Inflammatory macrophage treated with lipopolysaccharide for 4 hours (primary cell): ENCODE data around the gene NUDT4.
"Not testable (repeated sequence)": the region's sequence is repeated elsewhere in the genome, so short reads cannot be mapped to it uniquely, and the experiment has no call there.

Experiments used
- DNase-seq: peaks from one replicate; pipeline ENCODE4 v3.0.0-alpha.2; 2020

NUDT4 gene

DNA sequence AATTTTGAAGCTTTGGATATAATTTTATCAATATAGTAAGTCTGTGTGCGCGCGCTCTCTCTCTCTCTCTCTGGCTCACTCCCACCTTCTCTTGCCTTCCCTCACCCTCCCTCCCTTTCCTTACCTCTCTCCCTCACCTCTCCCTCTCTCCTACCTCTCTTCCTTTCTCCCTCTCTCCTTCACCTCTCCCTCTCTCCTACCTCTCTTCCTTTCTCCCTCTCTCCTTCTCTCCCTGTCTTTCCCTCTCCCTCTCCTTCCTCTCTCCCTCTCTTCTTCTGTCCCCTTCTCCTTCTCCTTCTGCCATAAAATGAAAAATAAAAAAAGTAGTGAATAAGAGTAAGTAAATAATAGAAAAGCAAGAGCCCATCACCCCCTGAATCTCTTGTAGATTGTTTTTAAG is 9.0 kb upstream of the NUDT4 start:
- DNase-seq, result no peak

DNA sequence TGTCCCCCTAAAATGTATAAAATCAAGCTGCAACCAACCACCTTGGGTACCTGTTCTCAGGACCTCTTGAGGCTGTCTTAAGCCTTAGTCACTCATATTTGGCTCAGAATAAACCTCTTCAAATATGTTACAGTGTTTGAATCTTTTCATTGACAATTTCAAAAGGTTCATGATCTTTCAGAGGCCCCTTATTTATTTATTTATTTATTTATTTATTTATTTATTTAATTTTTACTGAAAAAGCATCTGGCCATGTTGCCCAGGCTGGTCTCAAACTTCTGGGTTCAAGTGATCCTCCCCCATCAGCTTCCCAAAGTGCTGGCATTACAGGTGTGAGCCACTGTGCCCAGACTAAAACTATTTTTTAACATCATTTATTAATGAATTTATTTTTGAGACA is 8.2 kb upstream of the NUDT4 start:
- no peak for DNase-seq

DNA sequence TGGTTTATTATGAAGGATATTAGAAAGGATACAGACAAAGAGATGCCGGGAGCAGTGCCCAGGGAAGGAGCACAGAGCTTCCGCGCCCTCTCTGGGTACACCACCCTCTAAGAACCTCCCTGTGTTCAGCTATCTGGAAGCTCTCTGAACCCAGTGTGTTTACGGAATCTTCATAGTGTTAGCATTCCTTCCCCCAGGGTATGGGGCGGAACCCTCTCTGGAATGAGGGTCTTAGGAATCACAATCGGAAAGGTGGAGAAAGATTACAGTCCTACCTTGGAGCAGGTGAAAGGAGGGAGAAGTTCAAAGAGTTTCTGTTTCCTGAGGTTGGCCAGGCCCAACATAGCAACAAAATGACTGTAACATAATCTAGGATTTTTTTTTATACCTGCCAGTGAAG is 6.8 kb upstream of the NUDT4 start:
- DNase-seq, result no peak

DNA sequence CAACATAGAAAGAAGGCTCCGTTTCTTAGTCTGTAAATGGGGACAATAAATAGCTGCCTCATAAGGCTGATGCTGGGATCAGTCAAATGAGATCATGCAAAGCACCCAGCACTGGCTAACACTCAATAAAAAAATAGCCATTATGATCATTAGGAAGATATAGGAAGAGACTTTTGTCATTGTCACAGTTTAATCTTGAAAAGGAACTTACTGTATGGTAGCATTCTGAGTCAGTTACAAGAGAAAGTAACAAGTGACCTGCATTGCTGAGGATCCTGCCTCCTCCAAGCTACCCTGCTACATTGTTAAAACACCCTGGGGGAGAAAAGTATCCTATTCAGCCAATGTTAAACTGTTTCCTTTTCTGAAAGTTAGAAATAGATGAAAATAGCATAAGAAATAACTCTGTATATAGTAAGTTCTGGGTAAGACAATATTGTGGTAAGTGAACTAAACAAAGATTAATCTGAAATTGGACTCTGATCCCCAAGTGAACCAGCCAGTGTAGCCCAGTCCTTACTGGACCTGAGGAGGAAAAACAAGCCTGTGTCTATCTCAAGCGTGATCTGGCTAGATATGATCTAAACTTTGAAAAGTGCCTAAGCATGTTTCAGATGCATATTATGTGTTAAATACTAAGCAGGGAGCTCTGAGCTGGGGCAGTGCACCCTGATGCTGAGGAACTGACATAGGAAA is 3.6 kb upstream of the NUDT4 start:
- DNase-seq, result peak; percentile 59

DNA sequence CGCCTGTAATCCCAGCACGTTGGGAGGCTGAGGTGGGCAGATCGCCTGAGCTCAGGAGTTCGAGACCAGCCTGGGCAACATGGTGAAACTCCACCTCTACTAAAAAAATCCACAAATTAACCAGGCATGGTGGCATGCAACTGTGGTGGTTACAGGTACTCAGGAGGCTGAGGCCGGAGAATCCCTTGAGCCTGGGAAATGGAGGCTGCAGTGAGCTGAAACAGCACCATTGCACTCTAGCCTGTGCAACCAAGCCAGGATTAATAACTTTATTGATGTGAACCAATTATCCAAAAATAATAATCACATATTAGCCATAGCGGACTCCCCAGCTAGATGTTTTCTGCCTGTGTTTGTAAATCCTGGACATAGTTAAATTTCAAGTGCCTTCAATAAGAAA is 1.8 kb upstream of the NUDT4 start:
- no peak for DNase-seq

DNA sequence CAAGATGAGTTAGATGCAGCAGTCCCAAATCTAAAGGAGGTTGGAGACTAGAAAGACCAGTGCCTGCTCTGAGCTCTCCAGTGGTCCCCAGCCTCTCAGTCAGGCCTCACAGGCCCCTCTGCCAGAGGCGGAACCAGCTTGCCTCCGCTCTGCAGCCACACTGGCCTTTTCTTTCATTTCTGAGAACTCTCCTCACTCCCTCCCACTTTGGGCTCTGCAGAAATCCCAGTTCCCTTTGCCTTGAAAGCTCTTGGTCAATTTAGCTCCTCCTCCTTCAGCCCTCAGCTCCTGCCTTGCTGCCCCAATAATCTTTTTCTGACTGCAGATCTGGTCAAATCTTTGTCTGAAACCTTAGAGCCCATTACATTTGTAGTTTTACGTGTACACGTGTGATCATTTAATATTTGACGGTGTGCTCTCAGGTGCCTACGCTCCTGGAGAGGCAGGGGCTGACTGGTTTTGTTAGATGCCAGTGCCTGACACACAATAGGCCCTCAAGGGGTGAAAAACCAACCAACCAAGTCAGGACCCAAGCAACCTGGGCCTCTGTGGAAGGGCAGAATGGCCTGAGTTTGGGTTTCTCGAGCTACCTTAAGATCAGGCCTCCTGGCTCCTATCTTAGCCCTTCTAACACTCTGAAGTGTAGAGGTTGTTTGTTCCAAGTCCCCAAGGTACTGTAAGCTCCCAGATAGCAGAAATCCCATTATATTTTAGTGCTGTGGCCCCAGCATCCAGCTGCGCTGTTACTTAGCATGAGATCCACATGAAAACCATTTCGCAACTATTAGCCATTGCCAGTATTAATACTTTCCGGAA is 1.1 kb upstream of the NUDT4 start:
- peak; percentile 90 for DNase-seq

DNA sequence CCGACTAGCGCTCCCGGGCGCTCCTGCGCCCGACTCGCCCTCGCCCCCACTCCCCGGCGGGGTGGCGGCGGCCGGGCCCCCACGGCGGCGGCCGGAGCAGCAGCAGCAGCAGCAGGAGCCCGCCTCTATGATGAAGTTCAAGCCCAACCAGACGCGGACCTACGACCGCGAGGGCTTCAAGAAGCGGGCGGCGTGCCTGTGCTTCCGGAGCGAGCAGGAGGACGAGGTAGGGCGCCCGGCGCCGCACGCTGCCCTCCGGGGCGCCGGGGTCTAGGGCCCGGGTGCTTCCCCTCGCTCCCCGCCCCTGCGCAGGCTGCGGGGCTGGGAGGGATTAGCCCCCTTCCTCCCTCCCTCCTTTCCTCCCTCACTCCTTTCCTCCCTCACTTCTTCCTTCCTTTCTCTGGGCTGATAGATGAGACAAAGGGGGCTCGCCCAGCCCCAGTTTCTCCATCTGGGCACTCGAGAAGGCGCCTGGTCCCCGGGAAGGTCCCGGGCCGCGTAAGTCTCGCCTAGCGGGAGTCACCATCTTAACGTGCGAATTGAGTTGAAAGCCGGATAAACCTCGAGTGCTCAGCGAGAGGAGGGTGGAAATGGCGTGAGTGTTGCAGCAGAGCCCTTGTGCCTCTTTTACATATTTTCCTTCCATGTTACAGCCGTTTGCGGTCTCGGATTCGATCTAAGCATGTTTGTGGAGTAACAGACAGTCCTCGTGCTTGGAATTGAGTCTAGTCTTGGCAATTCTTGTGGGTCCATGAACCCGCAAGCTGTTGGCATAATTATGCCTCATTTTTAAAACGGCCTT is 672 bp downstream of the NUDT4 start:
- peak; percentile 77 for DNase-seq

DNA sequence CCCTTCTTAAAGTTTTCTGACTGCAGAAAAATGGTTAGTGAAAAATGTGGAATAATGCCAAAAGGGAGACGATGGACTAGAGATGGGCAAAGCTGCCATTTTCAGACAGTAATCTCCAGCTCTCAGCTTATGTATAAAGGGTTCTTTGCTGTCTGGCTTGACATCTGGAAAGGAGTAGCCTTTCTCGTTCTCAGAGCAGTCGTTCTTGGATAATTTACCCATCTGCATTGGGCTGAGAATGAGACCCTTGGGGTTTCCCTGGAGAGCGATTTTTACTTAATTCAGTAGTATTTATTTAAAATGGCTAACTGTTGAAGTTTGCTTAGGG is 1.2 kb downstream of the NUDT4 start:
- no peak for DNase-seq

DNA sequence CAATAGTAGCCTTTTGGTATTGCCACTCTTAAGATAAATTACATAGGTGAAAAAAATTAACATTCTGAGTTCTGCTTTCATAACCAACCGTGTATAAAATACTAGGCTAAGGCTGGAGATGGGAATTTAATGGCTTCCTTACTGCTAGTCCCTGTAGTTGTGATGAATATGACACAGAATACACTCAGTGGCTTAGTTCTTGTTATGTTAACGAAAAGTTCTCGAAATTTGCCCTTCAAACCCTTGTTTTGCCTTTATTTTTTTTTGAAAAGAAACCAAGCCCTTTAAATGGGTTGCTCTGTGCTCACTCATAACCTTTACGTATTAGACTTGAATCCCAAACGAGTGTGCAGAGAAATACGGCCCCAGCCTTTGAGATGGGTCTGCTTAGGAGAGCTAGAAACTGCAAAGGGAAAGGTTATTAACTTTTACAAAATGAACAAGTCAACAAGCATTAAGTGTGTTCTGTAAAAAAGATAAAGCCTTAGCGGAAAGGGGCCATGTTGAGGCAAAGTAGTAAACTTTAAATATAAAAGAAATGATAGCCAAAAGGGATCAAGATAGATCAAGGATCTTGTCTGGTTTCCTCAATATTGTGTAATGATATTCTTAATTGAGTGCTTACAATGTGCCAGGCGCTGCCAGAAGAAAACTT is 1.7 kb downstream of the NUDT4 start:
- no peak for DNase-seq

DNA sequence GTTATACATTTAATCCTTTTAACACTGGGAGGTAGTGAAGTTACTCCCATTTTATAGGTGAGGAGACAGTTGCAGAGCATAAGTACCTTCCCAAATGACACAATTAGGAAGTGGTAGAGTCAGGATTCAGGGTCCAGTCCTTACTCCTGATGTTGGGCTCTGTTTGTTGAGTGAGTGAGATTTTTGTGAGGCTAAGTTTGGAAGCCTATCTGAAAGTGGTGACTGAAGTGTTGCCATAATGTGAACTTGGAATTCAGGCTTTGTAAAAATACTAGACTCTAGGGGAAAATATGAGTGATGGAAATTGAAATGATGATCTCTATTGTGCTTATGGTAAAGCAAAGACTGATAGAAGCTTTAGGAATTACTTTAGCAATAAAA is 2.2 kb downstream of the NUDT4 start:
- no peak for DNase-seq

DNA sequence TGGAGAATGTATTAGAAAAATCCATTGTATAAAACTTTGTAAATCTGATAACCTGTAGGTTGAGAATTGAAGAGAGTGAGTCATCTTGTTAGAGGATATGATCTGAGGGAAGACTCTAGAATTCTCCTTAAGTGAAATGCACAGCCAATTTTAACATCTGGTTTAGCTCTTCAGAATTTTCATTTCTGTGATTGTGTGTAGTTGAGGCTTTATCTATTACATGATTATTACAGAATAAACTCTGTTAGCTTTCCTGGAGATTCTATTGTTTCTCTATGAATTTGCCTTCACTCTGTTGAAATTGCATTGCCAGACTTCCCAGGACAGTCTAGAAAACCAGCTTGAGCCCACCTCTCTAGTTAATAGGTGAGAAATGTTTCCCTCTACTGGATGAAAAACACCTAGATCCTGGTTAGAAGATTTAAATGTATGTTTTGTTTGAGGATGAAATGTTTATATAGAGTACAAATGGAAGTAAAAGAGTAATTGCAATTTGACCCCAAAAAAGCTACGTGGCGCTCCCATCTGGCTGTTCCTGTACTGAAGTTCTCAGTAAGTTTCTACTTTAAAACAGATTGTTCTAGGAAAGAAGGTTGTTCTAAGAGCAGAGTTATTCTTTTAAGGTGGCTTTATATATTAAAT is 2.9 kb downstream of the NUDT4 start:
- peak; percentile 15 for DNase-seq

DNA sequence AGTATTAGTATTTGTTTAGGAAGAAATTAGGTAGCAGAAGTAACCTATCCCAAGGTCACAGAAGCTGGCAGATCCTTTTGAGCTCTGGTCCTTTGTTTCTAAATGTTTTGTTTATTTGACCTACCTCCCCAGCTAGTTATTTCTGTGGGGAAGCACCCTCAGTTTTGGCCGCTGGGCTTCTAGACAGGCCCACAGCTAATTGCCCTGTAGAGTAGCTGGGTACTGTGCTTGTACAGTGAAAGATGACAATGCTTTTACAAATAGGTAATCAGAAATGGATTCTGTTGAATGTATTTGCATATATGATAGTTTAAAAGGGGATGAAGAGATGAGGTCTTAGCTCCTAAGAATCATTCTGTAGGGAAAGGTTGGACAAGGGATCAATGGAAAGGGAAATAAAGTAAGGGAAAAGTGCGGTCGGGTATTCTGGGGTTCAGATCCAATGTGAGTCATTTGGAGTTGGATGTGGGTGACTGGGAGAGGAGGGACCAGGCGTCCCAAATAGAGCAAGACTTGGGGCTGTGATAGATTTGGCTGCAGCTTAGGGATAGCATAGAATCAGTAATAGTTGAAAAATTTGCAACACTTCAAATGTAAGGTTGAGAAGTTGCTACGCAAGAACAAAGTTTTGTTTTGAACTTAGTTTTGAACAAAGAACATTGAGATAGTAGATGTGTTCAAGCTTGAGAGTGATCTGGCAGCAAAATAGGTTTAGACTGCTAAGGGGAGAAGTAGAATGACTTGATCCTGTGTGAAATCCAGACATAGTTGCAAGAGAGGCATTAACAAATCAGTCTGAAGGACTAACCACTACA is 3.6 kb downstream of the NUDT4 start:
- no peak for DNase-seq

DNA sequence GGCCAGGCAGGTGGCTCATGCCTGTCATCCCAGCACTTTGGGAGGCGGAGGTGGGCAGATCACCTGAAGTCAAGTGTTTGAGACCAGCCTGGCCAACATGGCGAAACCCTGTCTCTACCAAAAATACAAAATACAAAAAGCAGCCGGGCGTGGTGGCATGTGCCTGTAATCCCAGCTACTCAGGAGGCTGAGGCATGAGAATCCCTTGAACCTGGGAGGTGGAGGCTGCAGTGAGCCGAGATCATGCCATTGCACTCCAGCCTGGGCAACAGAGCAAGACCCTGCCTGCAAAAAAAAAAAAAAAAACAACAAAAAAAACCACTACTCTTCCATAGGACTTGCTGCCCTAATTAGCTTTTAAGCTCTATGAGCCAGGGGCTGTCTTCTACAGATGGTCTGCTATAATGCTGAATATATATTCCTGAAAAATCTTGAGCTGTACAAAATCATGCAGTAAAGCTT is 4.3 kb downstream of the NUDT4 start:
- not testable (repeated sequence) for DNase-seq

DNA sequence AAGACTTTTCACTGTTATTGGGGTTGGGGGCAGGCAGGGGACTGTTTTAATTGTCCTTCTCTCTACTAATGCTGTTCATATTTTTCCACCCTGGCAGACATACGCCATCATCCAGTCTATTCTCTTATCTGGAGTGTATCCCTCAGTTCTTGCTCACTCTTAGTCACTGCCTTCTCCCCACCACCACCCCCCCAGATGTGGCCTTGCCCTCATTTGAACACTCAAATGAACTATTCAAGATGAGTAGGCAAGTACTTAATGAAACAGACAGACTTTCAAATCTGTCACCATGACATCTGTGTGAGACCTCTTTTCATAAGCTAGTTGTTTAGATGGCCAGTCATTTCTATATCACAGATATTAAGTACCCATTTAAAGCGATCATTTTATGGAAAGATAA is 10.1 kb downstream of the NUDT4 start:
- DNase-seq, result no peak

DNA sequence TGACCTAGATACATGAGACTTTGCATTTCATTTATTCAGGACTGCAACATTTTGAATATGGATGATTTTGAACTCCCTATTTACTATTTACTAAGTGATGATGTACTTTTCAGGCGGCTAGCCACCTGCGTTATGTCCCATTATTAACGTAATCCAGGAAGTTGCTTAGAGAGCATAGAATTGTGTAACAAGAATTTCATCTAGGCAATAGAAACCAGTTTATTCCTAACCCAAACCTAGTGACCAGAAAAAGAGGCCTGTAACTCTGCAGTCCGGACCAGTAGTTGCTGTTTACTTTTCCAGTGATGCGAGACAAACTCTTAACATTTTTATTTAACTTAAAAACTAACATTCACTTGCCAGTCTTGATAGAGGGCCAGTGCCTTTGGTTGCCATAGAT is 12.3 kb downstream of the NUDT4 start:
- DNase-seq, result peak; percentile 40

DNA sequence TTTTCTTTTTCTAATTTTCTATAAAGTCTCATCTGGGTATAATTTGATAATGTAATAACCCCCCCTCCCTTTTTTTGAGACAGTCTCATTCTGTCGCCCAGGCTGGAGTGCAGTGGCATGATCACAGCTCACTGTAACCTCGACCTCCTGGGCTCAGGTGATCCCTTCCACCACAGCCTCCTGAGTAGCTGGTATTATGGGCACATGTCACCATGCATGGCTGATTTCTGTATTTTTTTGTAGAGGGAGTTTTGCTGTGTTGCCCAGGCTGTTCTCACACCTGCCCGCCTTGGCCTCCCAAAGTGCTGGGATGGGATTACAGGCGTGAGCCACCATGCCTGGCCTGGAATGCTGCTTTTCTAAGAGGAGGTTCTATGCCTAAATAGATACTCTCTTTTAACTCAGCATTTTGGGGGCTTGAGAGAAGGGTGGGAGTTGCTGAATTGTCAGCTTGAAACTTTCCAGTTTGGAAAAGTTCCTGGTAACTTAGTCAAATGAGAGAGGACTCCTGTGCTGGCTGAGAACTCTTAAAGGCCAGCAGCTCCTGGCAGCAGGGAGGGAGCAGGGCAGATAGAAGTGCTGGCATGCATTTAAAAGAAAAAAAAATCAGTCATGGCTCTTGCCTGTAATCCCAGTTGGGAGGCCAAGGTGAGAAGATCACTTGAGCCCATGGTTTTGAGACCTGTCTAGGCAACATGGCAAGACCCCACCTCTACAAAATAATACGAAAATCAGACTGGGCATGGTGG is 13.0 kb downstream of the NUDT4 start:
- no peak for DNase-seq

DNA sequence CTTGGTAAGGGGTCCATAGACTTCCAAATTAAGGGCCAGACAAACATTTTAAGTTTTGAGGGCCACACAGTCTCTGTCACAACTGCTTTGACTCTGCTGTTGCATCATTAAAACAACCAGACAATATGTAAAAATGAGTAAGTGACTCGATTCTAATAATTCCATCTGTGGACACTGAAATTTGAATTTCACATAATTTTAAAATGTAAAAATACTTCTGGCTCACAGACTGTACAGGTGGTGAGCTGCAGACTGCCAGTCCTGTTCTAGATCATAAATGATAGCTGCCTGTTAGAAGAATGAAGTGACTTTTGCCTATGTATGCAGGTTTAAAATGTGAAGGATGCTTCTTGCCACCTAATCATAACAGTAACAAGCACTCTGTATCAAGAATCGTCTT is 15.7 kb downstream of the NUDT4 start:
- no peak for DNase-seq

DNA sequence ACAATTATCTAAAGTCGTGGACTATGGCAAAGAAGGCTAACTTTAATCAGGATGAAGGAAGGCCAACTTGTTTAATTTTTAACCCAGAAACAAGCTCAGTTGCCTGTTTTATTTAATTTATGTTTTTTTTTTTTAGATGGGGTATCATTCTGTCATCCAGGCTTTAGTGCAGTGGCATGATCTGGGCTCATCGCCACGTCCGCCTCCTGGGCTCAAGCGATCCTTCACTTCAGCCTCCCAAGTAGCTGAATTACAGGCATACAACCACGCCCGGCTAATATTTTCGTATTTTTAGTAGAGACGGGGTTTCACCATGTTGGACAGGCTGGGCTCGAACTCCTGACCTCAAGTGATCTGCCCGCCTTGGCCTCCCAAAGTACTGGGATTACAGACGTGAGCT is 19.7 kb downstream of the NUDT4 start:
- no peak for DNase-seq

DNA sequence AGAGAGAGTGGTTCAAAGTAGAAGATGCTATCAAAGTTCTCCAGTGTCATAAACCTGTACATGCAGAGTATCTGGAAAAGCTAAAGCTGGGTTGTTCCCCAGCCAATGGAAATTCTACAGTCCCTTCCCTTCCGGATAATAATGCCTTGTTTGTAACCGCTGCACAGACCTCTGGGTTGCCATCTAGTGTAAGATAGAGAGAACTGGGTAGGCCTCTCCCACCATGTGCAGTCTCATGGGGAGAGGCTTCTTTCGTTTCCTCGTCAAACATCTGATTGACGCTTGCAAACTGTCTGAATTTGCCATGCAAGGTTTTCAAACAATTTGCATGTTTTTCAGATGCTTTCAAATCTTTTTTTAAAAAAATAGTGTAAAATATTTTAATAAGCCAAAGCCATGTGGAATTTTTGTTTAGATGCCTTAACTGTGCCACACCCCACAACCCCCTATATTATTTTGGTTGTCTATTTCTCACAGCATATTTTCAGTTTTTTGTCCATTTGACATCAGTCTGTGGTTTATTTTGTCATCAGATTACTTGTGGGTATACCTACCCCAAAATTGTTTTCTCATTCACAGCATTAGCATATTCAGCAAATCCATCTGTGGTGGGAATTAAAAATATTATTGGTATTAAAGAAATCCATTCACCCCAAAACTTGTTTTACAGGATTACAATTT is 21.6 kb downstream of the NUDT4 start:
- not testable (repeated sequence) for DNase-seq
